ENCODE results near the gene ERMAP.

Gene ERMAP

GRCh38 chr1:42877380-42877779 lies 60.5 kb downstream of the ERMAP start:
- DNase-seq: no peak

DNA sequence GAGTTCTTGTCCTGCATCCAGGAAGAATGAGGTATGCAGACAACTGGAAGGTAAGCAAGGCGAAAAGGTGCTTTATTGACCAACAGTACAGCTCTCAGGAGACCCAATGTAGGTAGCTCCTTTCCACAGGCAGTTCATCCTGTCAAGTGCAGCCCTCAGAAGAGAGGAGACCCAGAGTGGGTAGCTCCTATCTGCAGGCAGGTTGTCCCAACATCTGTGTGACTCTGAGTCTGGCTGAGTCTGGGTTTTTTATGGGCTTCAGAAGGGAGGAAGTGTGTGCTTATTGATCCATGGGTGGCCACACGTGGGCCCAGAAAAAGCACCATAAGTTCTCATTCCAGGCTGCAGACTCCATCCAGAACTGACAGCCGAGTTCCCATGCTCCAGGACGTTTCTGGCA lies 63.5 kb downstream of the ERMAP start:
- no peak for DNase-seq

- no peak for DNase-seq
These were observed 69.3 kb downstream of the ERMAP start for GRCh38 chr1:42886046-42886739.

DNA sequence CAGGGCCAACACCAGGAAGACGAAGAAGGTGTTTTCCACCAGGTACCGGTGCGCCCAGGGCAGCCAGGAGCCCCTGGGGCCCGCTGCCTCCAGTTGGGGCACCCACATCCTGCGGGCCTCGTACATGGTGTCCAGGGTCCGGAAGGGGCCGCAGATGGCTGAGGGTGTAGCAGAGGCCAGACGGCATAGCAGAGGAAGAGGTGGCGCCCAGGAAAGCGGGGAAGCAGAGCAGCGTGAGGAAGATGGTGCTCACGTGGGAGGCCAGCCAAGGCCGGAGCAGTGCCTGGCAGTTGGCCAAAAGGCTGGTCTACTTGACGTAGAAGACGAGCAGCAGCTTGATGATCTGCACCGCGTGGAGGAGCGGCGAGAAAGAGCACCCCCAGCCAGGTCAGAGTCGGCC lies 69.9 kb downstream of the ERMAP start:
- DNase-seq: no peak

- no peak for DNase-seq
These were observed 70.4 kb downstream of the ERMAP start for GRCh38 chr1:42887366-42887765.

DNA sequence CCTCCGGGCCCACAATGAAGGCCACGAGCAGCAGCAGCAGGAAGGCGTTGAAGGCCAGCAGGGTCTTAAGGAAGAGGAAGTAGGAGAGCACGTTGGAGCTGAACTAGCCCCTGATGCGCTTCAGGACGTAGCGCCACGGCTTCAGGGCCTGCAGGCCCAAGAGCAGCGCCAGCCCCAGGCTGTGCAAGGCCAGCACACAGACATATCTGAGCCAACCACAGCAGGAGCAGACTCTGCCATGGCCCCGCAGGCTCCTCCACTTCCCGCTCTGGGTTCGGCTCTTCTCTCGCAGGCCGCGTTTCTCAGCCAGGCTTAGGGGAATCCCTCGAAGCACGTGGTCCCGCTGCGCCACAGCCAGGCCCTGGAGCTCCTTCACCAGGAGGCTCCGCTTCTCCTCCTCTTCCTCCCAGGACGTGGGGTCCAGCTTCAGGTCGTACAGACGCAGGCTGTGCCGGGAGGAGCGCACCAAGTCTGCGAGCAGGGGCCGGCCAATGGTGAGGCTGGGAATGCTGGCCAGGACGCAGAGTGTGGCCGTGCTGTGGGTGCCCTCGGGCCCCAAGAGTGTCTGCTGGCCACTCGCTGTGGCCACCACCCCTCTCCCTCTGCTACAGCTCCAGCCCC lies 71.2 kb downstream of the ERMAP start:
- no peak for DNase-seq

- no peak for DNase-seq
These were observed 72.3 kb downstream of the ERMAP start for GRCh38 chr1:42889264-42889663.

- no peak for DNase-seq
These were observed 74.7 kb downstream of the ERMAP start for GRCh38 chr1:42891465-42892138.
